Cardiac muscle cell (in vitro differentiated cells and primary cell): ENCODE measurements around the gene FKBP2. TPM values are rescaled to one million over a fixed set of nuclear protein-coding genes. Genes with fewer than 3 reads are reported as not detected.

Experiments
- DNase-seq, 2 donors: peaks; one replicate each; pipeline versions ENCODE4 v3.0.0 to v3.0.0-alpha.2; 2010 to 2017; ENCODE audit warnings: low read depth in 1 of 2, low spot score in 1 of 2
- H3K27ac ChIP-seq: fragments of 200-600 bp; sonication (generic); 2 replicates; pipeline ENCODE4 v1.5.1; 2016
- H3K27me3 ChIP-seq: fragments of 200-600 bp; sonication (generic); 2 replicates; pipeline ENCODE4 v1.6.0; 2016; ENCODE audit warnings: control low read depth
- H3K36me3 ChIP-seq: fragments of 200-600 bp; sonication (generic); 2 replicates; pipeline ENCODE4 v1.5.1; 2016; ENCODE audit warnings: control low read depth
- H3K4me1 ChIP-seq: fragments of 200-600 bp; sonication (generic); 2 replicates; pipeline ENCODE4 v1.8.1; 2017; ENCODE audit warnings: low read depth, mild to moderate bottlenecking, mixed run types
- H3K4me3 ChIP-seq: fragments of 200-600 bp; sonication (generic); 2 replicates; pipeline ENCODE4 v1.5.1; 2016; ENCODE audit warnings: mild to moderate bottlenecking
- H3K9me3 ChIP-seq: fragments of 200-600 bp; sonication (generic); 2 replicates; pipeline ENCODE4 v1.5.1; 2017; ENCODE audit warnings: low read depth, mild to moderate bottlenecking, control low read depth
- CTCF ChIP-seq: IDR thresholded peaks from 2 replicates; pipeline ENCODE4 v1.5.1; 2012; ENCODE audit warnings: low read depth, mild to moderate bottlenecking, low read length
- polyA plus RNA-seq: library from polyadenylated mRNA; unstranded; fragments of >200 nt; fragmentation: Nextera tagmentation; extraction: Ambion mirVana; gene quantifications from 2 replicates; pipeline ENCODE4 v1.2.1, GENCODE V29; 2016
- total RNA-seq: library from RNA; depleted of rRNA; stranded (reverse); fragments of >200 nt; gene quantifications from 2 replicates; pipeline ENCODE4 v1.2.3, GENCODE V29; 2016

FKBP2 gene
- total and polyA plus RNA-seq, 2 experiments from 2014 or later = 102 to 321 TPM

GRCh38 chr11:64268893-64269539, 28.1 kb downstream of the FKBP2 start:
- peak overlapping the region; percentile 89 for H3K27ac ChIP-seq
- no peaks in the 10 kb centered on the region for H3K9me3 ChIP-seq
- H3K27me3 ChIP-seq = no peaks in the 10 kb centered on the region
- H3K4me1 ChIP-seq = peaks cover 8% of the 10 kb centered on the region
- H3K4me3 ChIP-seq = peak overlapping the region; percentile 54
- TF ChIP-seq CTCF = no peak
- DNase-seq = peak in 1 of 2 donors; percentile 73
- H3K36me3 ChIP-seq = no peaks in the 10 kb centered on the region

- peaks cover 8% of the 10 kb centered on the region for H3K4me1 ChIP-seq
These were observed 28.8 kb downstream of the FKBP2 start for GRCh38 chr11:64269540-64270220.

GRCh38 chr11:64275031-64275800, 34.3 kb downstream of the FKBP2 start:
- Histone ChIP-seq H3K27ac (no peak overlapping the region), H3K4me3 (no peak overlapping the region), H3K27me3 (no peaks in the 10 kb centered on the region), H3K9me3 (no peaks in the 10 kb centered on the region), H3K4me1 (no peaks in the 10 kb centered on the region), H3K36me3 (no peaks in the 10 kb centered on the region)
- TF ChIP-seq CTCF = no peak
- DNase-seq = no peak

More at GRCh38 chr11:64269540-64270220, 28.8 kb downstream of the FKBP2 start:
- peak overlapping the region; percentile 56 for H3K4me3 ChIP-seq
- peak; percentile 99 to 100 for DNase-seq
- peak; percentile 5 for TF ChIP-seq CTCF
- peak overlapping the region; percentile 92 for H3K27ac ChIP-seq
- no peaks in the 10 kb centered on the region for H3K9me3 ChIP-seq
- H3K27me3 ChIP-seq = no peaks in the 10 kb centered on the region
- no peaks in the 10 kb centered on the region for H3K36me3 ChIP-seq

GRCh38 chr11:64275841-64276240, 34.9 kb downstream of the FKBP2 start:
- H3K27me3 ChIP-seq = no peaks in the 10 kb centered on the region
- H3K36me3 ChIP-seq = no peaks in the 10 kb centered on the region

More at GRCh38 chr11:64275841-64276240, 34.9 kb downstream of the FKBP2 start:
- Histone ChIP-seq H3K9me3 (no peaks in the 10 kb centered on the region), H3K4me1 (no peaks in the 10 kb centered on the region), H3K27ac (no peak overlapping the region), H3K4me3 (no peak overlapping the region)
- no peak for DNase-seq
- TF ChIP-seq CTCF = no peak
